Hepatocyte (in vitro differentiated cells): Measurements from ENCODE around the gene ITM2B. TPM values are rescaled to one million over a fixed set of nuclear protein-coding genes. Genes with fewer than 3 reads are reported as not detected.
"Not testable (repeated sequence)": the region's sequence is repeated elsewhere in the genome, so short reads cannot be mapped to it uniquely, and the experiment has no call there.

ENCODE experiments used
- DNase-seq: peaks from one replicate; pipeline ENCODE4 v3.0.0-alpha.2; 2016; ENCODE audit warnings: low spot score
- H2AFZ ChIP-seq: fragments of 200-600 bp; sonication (generic); 2 replicates; pipeline ENCODE4 v1.6.0; 2016; ENCODE audit warnings: antibody characterized with exemption, mild to moderate bottlenecking
- H3K27ac ChIP-seq: fragments of 200-600 bp; sonication (generic); 2 replicates; pipeline ENCODE4 v1.5.1; 2016; ENCODE audit warnings: mild to moderate bottlenecking
- H3K27me3 ChIP-seq: fragments of 200-600 bp; sonication (generic); 2 replicates; pipeline ENCODE4 v1.6.1; 2016
- H3K36me3 ChIP-seq: fragments of 200-600 bp; sonication (generic); replicated peaks from 2 replicates; pipeline ENCODE4 v1.5.1; 2016; ENCODE audit warnings: low read depth; ENCODE audit not compliant: insufficient read depth
- H3K4me1 ChIP-seq: fragments of 200-600 bp; sonication (generic); 2 replicates; pipeline ENCODE4 v1.5.1; 2016; ENCODE audit warnings: mild to moderate bottlenecking, moderate library complexity; ENCODE audit not compliant: insufficient read depth
- H3K4me2 ChIP-seq: fragments of 200-600 bp; sonication (generic); 2 replicates; pipeline ENCODE4 v1.6.0; 2016
- H3K4me3 ChIP-seq: fragments of 200-600 bp; sonication (generic); 2 replicates; pipeline ENCODE4 v1.5.1; 2016; ENCODE audit warnings: mild to moderate bottlenecking
- H3K79me2 ChIP-seq: fragments of 200-600 bp; sonication (generic); 2 replicates; pipeline ENCODE4 v1.6.0; 2017; ENCODE audit warnings: mild to moderate bottlenecking
- H3K9me2 ChIP-seq: fragments of 200-600 bp; sonication (generic); replicated peaks from 2 replicates; pipeline ENCODE4 v1.6.0; 2017; ENCODE audit warnings: mild to moderate bottlenecking; ENCODE audit not compliant: insufficient read depth
- H3K9me3 ChIP-seq: fragments of 200-600 bp; sonication (generic); 2 replicates; pipeline ENCODE4 v1.5.1; 2016; ENCODE audit warnings: low read depth, mild to moderate bottlenecking
- H4K20me1 ChIP-seq: fragments of 200-600 bp; sonication (generic); 2 replicates; pipeline ENCODE4 v1.6.0; 2016; ENCODE audit warnings: mild to moderate bottlenecking; ENCODE audit not compliant: insufficient read depth, poor library complexity, severe bottlenecking
- CTCF ChIP-seq: fragments of 200-600 bp; sonication (generic); IDR thresholded peaks from 2 replicates; pipeline ENCODE4 v1.5.1; 2016; ENCODE audit warnings: antibody characterized with exemption, mild to moderate bottlenecking; ENCODE audit not compliant: poor library complexity
- EZH2 ChIP-seq: fragments of 200-600 bp; sonication (generic); IDR thresholded peaks from 2 replicates; pipeline ENCODE4 v1.6.1; 2016; ENCODE audit warnings: antibody characterized with exemption, mild to moderate bottlenecking, borderline replicate concordance
- EZH2phosphoT487 ChIP-seq: fragments of 200-600 bp; sonication (generic); IDR thresholded peaks from one replicate; pipeline ENCODE4 v1.6.1; 2018; ENCODE audit warnings: antibody characterized with exemption, mild to moderate bottlenecking, low read depth, moderate library complexity; ENCODE audit not compliant: unreplicated experiment, severe bottlenecking
- WGBS: methylation state at CpG from one replicate; pipeline ENCODE4 v1.1.6; 2016; ENCODE audit warnings: low lambda C conversion rate; ENCODE audit errors: missing lambda C conversion rate; 5-methylcytosine and 5-hydroxymethylcytosine counted together
- polyA plus RNA-seq: library from polyadenylated mRNA; unstranded; fragments of >200 nt; fragmentation: Nextera tagmentation; extraction: Ambion mirVana; gene quantifications from 2 replicates; pipeline ENCODE4 v1.2.1, GENCODE V29; 2016
- total RNA-seq: library from RNA; depleted of rRNA; stranded (reverse); fragments of >200 nt; gene quantifications from 2 replicates; pipeline ENCODE4 v1.2.3, GENCODE V29; 2014

ITM2B gene
- total and polyA plus RNA-seq, 2 experiments from 2014 or later: 449 to 588 TPM

- Histone ChIP-seq H3K9me2 (no peaks in the 10 kb centered on the region), H3K9me3 (no peaks in the 10 kb centered on the region), H3K27me3 (no peaks in the 10 kb centered on the region), H4K20me1 (peaks cover 66% of the 10 kb centered on the region), H3K36me3 (no peaks in the 10 kb centered on the region), H3K4me3 (no peak overlapping the region), H3K27ac (no peak overlapping the region), H3K4me1 (peaks cover 32% of the 10 kb centered on the region), H2AFZ (no peak overlapping the region), H3K79me2 (peaks cover 87% of the 10 kb centered on the region), H3K4me2 (peak overlapping the region; percentile 79)
- 51% methylated on average over 3 of the region's 3 CpGs for WGBS
- TF ChIP-seq CTCF: no peak
- DNase-seq: no peak
Measured at GRCh38 chr13:48236528-48237353, 3.7 kb downstream of the ITM2B start.

DNA sequence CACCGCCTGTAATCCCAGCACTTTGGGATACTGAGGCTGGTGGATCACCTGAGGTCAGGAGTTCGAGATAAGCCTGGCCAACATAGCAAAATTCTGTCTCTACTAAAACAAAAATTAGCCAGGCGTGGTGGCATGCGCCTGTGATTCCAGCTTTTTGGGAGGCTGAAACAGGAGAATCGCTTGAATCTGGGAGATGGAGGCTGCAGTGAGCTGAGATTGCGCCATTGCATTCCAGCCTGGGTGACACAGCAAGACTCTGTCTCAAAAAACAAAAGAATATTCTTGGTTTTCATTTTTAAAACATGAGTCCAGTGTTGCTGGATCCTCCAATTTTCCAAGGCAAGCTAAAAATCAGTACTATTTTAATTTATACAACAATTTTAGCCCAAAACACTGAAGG is 6.4 kb downstream of the ITM2B start:
- peaks cover 91% of the 10 kb centered on the region for H4K20me1 ChIP-seq
- not testable (repeated sequence) for DNase-seq, H3K4me3 ChIP-seq, H3K4me2 ChIP-seq, H3K27ac ChIP-seq, H3K36me3 ChIP-seq, H3K27me3 ChIP-seq, H3K9me3 ChIP-seq, H2AFZ ChIP-seq, H3K9me2 ChIP-seq
- peaks cover 100% of the 10 kb centered on the region for H3K79me2 ChIP-seq
- peaks cover 30% of the 10 kb centered on the region for H3K4me1 ChIP-seq
- WGBS: over 99% methylated on average over 6 of the region's 6 CpGs

GRCh38 chr13:48241651-48242050 is 8.6 kb downstream of the ITM2B start:
- Histone ChIP-seq H3K79me2 (peaks cover 99% of the 10 kb centered on the region), H3K4me1 (peaks cover 18% of the 10 kb centered on the region)

DNA sequence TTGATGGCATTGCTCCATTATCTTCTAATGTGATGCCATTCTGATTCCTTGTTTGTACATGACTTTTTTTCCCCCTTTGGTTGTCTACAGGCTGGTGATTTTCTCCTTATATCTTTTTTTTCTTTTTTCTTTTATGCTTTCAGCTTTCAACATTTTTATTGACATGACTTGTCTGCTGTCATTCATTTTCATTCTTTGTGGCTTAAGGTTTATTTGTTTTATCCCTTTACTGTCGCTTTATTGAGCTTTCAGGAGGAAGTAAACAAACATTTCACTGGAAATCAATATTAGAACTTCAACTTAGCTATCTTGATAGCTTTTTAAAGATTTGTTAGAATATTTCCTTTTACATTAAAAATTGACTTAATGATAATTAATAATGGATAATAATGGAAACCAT is 9.7 kb downstream of the ITM2B start:
- Histone ChIP-seq H3K27me3 (no peaks in the 10 kb centered on the region), H3K9me2 (no peaks in the 10 kb centered on the region), H3K36me3 (no peaks in the 10 kb centered on the region), H3K9me3 (no peaks in the 10 kb centered on the region), H3K79me2 (peaks cover 99% of the 10 kb centered on the region), H3K4me1 (peaks cover 8% of the 10 kb centered on the region), H3K27ac (no peak overlapping the region), H2AFZ (no peak overlapping the region), H3K4me2 (no peak overlapping the region), H4K20me1 (peaks cover 78% of the 10 kb centered on the region), H3K4me3 (no peak overlapping the region)
- WGBS: 76% methylated on average over 1 of the region's 1 CpG
- TF ChIP-seq CTCF (no peak), EZH2phosphoT487 (no peak), EZH2 (no peak)
- DNase-seq: no peak

More at GRCh38 chr13:48241651-48242050, 8.6 kb downstream of the ITM2B start:
- DNase-seq: no peak
- Histone ChIP-seq H3K4me3 (no peak overlapping the region), H3K9me3 (no peaks in the 10 kb centered on the region), H3K27me3 (no peaks in the 10 kb centered on the region), H3K36me3 (no peaks in the 10 kb centered on the region), H3K4me2 (peak overlapping the region; percentile 15), H4K20me1 (peaks cover 82% of the 10 kb centered on the region), H3K9me2 (no peaks in the 10 kb centered on the region), H3K27ac (no peak overlapping the region), H2AFZ (no peak overlapping the region)
- WGBS: 53% methylated on average over 4 of the region's 4 CpGs
- TF ChIP-seq CTCF (no peak), EZH2phosphoT487 (no peak), EZH2 (no peak)
